HG03095 (cell line): ENCODE measurements around the gene AFP.
"Not testable (repeated sequence)": the region's sequence is repeated elsewhere in the genome, so short reads cannot be mapped to it uniquely, and the experiment has no call there.

Experiments
- ATAC-seq: cut with Tn5 transposase; IDR thresholded peaks from one replicate; pipeline ENCODE4 v1.9.1; 2021; ENCODE audit warnings: moderate library complexity; ENCODE audit not compliant: unreplicated experiment

The AFP gene

GRCh38 chr4:73435984-73436383 is at the start of gene AFP:
AFP (plus strand) TSS chr4:73436221; CDS start chr4:73436263, 42 bp downstream.
- ATAC-seq: no peak

GRCh38 chr4:73387552-73387951 is 48.5 kb upstream of the AFP start:
- no peak for ATAC-seq

GRCh38 chr4:73388887-73389286 is 47.1 kb upstream of the AFP start:
- no peak for ATAC-seq

GRCh38 chr4:73389663-73390062 is 46.4 kb upstream of the AFP start:
- not testable (repeated sequence) for ATAC-seq

- ATAC-seq: no peak
These were observed 44.2 kb upstream of the AFP start for GRCh38 chr4:73391774-73392173.

GRCh38 chr4:73392936-73393335 is 43.1 kb upstream of the AFP start:
- ATAC-seq: no peak

GRCh38 chr4:73396304-73396703 is 39.7 kb upstream of the AFP start:
- ATAC-seq: no peak

- no peak for ATAC-seq
These were observed 38.7 kb upstream of the AFP start for GRCh38 chr4:73396993-73397972.

- no peak for ATAC-seq
These were observed 34.6 kb upstream of the AFP start for GRCh38 chr4:73401412-73401811.

GRCh38 chr4:73404042-73404441 is 32.0 kb upstream of the AFP start, which contains the start of gene ALB:
ALB (plus strand) TSS chr4:73404287; CDS start chr4:73404328, 41 bp downstream.
- ATAC-seq: no peak

- no peak for ATAC-seq
These were observed 31.6 kb upstream of the AFP start for GRCh38 chr4:73404457-73404856.

- no peak for ATAC-seq
These were observed 30.9 kb upstream of the AFP start for GRCh38 chr4:73405138-73405537.

- no peak for ATAC-seq
These were observed 29.5 kb upstream of the AFP start for GRCh38 chr4:73406548-73406875.

- ATAC-seq: no peak
These were observed 28.8 kb upstream of the AFP start for GRCh38 chr4:73407227-73407673.

GRCh38 chr4:73408181-73408867 is 27.7 kb upstream of the AFP start:
- no peak for ATAC-seq

GRCh38 chr4:73409012-73409862 is 26.8 kb upstream of the AFP start:
- no peak for ATAC-seq

GRCh38 chr4:73409978-73410548 is 26.0 kb upstream of the AFP start:
- ATAC-seq: no peak

GRCh38 chr4:73410916-73411730 is 24.9 kb upstream of the AFP start:
- no peak for ATAC-seq

GRCh38 chr4:73411731-73412414 is 24.1 kb upstream of the AFP start:
- ATAC-seq: no peak
